GM21528 (cell line): ENCODE data around the gene MAN1A2.

Source experiments
- ATAC-seq: cut with Tn5 transposase; IDR thresholded peaks from one replicate; pipeline ENCODE4 v1.9.1; 2021; ENCODE audit warnings: mild to moderate bottlenecking, moderate library complexity; ENCODE audit not compliant: unreplicated experiment, low FRiP score

Gene MAN1A2

DNA sequence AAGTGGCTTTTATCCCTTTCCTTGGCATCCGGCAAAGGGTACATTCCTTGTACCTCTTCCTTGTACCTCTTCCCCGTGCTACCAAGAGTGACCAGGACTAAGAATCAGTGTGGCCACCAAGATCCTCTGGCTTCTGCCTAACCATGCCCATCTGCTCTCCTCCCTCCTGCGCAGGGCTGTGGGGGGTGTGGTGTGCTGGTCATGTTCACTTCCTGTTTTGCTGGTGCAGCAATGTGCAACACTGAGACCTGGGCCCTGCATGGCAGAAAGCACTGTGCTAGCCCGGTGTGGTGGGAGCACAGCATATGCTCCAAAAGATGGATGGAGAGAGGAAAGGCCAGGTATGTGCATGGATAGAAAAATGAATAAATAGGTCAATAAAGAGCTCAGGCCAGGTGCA lies 205.3 kb downstream of the MAN1A2 start:
- ATAC-seq: no peak

DNA sequence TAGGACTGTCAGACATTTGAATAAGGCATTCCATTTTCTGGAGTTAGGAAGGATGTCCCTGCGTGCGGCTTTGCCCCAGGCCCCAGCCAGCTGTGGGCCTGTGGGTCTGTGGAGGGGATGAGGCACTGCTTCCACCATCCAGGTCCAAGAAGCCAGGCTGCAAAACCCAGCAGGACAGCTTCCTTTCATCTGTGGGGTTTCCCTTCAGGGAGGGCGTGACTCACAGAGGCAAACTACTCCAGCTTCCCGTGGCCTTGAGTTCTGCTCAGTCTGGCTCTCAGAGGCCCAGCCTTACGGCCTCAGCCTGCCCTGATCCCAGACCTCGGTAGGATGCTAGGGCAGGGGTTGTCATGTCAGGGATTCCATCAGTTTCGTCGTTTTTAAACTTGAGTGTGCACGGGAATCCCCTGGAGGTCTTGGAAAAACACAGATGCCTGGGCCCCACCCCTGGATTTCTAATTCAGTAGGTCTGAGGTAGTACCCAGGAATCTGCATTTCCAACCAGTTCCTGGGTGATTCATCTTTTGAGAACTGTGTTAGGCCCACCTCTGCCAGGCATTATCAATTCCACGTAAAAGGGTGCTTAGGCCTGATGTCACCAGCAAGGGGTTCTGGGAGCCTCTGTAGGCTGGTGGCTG lies 206.3 kb downstream of the MAN1A2 start:
- no peak for ATAC-seq

DNA sequence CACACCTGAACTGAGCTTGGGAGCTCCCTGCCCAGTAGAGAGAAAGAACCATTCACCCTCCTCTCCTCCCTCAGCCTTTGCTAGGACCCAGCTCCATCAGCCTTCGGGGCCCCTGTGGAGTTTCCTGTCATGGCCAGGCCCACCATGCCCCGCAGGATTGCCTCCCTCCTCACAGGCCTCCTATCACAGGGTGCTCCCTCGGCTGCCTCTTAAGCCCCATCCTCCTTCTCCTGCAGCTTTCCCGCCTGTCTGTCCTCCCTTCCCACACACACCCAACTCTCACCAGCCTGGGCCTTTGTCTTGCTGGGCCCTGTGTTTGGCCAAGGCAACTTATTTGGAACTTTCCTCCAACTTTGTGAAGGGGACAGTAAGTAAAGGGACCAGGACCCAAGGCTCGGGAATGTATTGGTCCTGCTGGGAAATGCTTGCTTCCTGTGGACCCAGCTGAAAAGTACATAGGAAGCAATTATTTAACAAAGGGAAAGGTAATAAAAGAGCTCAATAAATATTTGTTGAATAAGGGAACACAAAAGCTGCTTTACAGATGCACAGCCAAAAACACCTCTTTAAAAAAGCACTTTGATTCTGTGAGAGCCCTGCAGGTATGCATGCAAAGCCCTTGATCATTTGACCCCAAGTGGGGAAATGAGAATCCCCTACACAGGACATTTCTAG lies 207.0 kb downstream of the MAN1A2 start:
- ATAC-seq: no peak

DNA sequence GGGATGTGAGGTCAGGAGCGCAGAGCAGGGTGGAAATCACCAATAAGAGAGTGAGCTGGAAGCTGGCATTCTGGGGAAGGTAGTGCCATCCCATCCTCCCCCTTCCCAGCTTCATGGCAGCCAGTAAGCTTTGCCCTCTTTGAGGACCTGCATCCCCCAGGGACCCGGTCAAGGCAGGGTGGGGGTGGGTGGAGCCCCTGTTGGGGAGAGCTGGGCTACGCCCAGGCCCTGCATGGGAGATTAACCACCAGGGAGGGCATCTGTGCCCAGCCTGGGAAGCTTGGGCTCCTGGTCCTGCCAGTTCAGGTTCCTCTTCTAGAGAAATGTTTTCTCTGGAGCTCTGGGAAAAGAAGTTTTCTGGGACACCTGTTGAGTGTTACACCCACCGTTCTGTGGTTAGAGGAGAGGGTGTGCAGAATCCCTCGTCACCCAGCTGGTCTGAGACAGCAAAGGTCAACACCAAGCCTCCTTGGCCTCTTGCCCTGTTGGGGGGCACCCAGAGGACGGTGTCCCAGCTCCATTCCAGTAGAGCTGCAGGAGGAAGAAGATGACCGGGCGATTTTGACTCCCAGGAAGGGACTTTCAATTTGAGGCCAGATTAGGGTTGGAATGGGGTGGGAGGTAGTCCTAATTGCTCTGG lies 208.5 kb downstream of the MAN1A2 start:
- no peak for ATAC-seq

DNA sequence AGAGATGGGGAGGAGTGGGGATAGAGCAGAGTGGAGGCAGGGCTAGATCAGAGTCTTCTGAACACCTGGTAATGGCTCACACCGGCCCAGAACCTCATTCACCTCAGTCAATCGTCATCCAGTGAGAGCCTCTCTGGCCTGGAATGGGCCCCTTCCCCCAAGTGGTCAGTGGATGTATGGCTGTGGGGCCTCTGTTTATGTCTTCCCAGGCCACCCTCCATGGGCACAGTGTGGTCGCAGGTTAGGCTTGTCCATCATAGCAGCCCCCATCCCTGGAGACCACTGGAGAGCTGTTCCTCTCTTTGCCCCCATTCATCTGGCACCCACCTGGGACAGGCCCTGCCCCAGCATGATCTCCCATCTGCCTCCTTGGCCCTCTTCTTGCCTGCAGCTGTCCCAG lies 209.0 kb downstream of the MAN1A2 start:
- ATAC-seq: no peak

DNA sequence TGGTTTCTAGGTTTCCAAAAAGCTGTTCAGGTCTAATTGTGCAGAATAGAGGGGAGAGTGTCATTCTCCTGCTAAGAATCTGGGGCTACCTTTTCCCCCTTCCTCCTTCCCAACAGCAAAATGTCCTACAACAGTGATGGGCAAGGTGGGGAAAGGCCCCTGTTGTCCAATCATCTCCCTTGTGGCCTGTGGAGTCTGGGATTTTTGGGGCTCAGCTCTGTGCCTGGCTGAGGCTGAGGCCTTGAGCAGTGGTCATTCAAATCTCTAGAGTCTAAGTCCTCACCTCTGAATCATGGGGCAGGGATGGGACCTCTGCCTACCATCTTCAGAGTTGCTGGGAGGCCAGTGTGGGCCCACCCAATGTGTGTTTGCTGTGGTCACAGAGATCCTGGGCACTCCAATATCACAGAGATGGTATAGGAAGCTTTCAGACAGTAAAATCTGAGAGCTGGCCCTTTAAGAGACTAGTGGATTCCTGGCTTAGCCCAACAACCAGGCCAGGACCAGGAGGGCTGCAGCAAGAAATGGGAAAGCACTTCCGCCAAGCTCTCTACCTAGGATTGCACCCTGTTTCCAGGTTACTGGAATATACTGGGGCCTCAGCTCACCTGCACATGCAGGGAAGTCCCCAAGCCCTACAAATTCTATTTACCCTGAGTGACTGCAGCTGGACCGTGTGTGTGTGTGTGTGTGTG lies 210.1 kb downstream of the MAN1A2 start:
- no peak for ATAC-seq

DNA sequence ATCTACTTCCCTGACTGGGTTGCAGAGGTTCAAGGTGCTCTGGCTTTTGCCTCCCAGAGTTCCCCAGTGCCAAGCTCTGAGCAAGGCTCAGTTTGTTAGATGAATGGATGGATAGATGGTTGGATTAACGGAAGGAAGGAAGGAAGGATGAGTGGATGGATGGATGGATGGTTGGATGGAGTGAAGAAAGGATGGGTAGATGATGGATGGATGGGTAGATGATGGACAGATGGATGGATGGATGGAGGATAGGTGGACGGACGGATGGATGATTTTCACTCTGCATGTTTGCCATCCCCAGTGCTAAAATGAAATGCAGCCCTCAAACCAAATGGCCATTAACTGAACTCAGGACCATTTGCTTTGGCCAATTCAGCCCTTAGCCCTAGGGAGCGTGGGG lies 211.2 kb downstream of the MAN1A2 start:
- no peak for ATAC-seq
